ENCODE results near the gene CNEP1R1. TPM values are rescaled to one million over a fixed set of nuclear protein-coding genes. Genes with fewer than 3 reads are reported as not detected.
A peak's percentile ranks its signal among the peaks of the same experiment; 100 is the strongest.

The CNEP1R1 gene
- polyA plus RNA-seq, 1 donor from 2014 or later: 44.2 TPM

GRCh38 chr16:50025537-50025931 lies 509 bp downstream of the CNEP1R1 start:
- Histone ChIP-seq H3K36me3 (ENCODE audit: insufficient read depth, low read length) (peaks cover 5% of the 10 kb centered on the region), H2AFZ (ENCODE audit: low read depth, low read length) (peak overlapping the region; percentile 67), H3K4me3 (ENCODE audit: low read length) (peak overlapping the region; percentile 86), H3K9ac (ENCODE audit: low read length) (peak overlapping the region; percentile 81), H3K27me3 (ENCODE audit: insufficient read depth, low read depth, low read length) (no peaks in the 10 kb centered on the region), H3K9me3 (ENCODE audit: low read length) (no peaks in the 10 kb centered on the region), H4K20me1 (ENCODE audit: insufficient read depth) (no peaks in the 10 kb centered on the region), H3K4me2 (ENCODE audit: low read length) (peak overlapping the region; percentile 90), H3K9me2 (ENCODE audit: insufficient read depth, low read length) (no peaks in the 10 kb centered on the region), H3K79me2 (replicated peaks; ENCODE audit: insufficient read depth, low read length) (peaks cover 14% of the 10 kb centered on the region), H3F3A (ENCODE audit: insufficient read depth, low read length, poor library complexity, severe bottlenecking) (no peaks in the 10 kb centered on the region), H3K27ac (ENCODE audit: low read length) (peak overlapping the region; percentile 75)
- TF ChIP-seq EZH2 (IDR thresholded peaks at IDR 0.05; ENCODE audit: borderline replicate concordance, insufficient read depth, low read length, poor library complexity, severe bottlenecking): no peak
- TF ChIP-seq MXI1 (conservative IDR thresholded peaks at IDR 0.05; ENCODE audit: poor library complexity, severe bottlenecking): no peak
- TF ChIP-seq POLR2AphosphoS5 (IDR thresholded peaks at IDR 0.05): no peak
- no peak for TF ChIP-seq REST (IDR thresholded peaks at IDR 0.05; ENCODE audit: borderline replicate concordance)
- no peak for TF ChIP-seq TAF1 (IDR thresholded peaks at IDR 0.05; ENCODE audit: low read depth)
- no peak for TF ChIP-seq SMC3 (conservative IDR thresholded peaks at IDR 0.05; ENCODE audit: poor library complexity)

GRCh38 chr16:50027829-50028228 lies 2.8 kb downstream of the CNEP1R1 start:
- Histone ChIP-seq H3K27me3 (ENCODE audit: insufficient read depth, low read depth, low read length) (no peaks in the 10 kb centered on the region), H3K4me3 (ENCODE audit: low read length) (no peak overlapping the region), H3K9me3 (ENCODE audit: low read length) (no peaks in the 10 kb centered on the region), H3K9me2 (ENCODE audit: insufficient read depth, low read length) (no peaks in the 10 kb centered on the region), H3K36me3 (ENCODE audit: insufficient read depth, low read length) (peaks cover 5% of the 10 kb centered on the region), H3K9ac (ENCODE audit: low read length) (no peak overlapping the region), H3K79me2 (replicated peaks; ENCODE audit: insufficient read depth, low read length) (peaks cover 14% of the 10 kb centered on the region), H3F3A (ENCODE audit: insufficient read depth, low read length, poor library complexity, severe bottlenecking) (no peaks in the 10 kb centered on the region), H4K20me1 (ENCODE audit: insufficient read depth) (no peaks in the 10 kb centered on the region), H3K27ac (ENCODE audit: low read length) (no peak overlapping the region), H2AFZ (ENCODE audit: low read depth, low read length) (no peak overlapping the region), H3K4me2 (ENCODE audit: low read length) (no peak overlapping the region)
- TF ChIP-seq EP300 (conservative IDR thresholded peaks at IDR 0.05; ENCODE audit: poor library complexity, severe bottlenecking) (no peak), EZH2 (IDR thresholded peaks at IDR 0.05; ENCODE audit: borderline replicate concordance, insufficient read depth, low read length, poor library complexity, severe bottlenecking) (no peak), CTCF (IDR thresholded peaks at IDR 0.05; ENCODE audit: poor library complexity, severe bottlenecking) (no peak)

- TF ChIP-seq RAD21 (conservative IDR thresholded peaks at IDR 0.05): no peak
- no peak for TF ChIP-seq POLR2AphosphoS5 (IDR thresholded peaks at IDR 0.05)
- no peak for TF ChIP-seq MXI1 (conservative IDR thresholded peaks at IDR 0.05; ENCODE audit: poor library complexity, severe bottlenecking)
- no peak for TF ChIP-seq EZH2 (IDR thresholded peaks at IDR 0.05; ENCODE audit: borderline replicate concordance, insufficient read depth, low read length, poor library complexity, severe bottlenecking)
- TF ChIP-seq EP300 (conservative IDR thresholded peaks at IDR 0.05; ENCODE audit: poor library complexity, severe bottlenecking): no peak
- no peak for TF ChIP-seq SMC3 (conservative IDR thresholded peaks at IDR 0.05; ENCODE audit: poor library complexity)
- no peak for TF ChIP-seq REST (IDR thresholded peaks at IDR 0.05; ENCODE audit: borderline replicate concordance)
- TF ChIP-seq CTCF (IDR thresholded peaks at IDR 0.05; ENCODE audit: poor library complexity, severe bottlenecking): no peak
- TF ChIP-seq TAF1 (IDR thresholded peaks at IDR 0.05; ENCODE audit: low read depth): no peak
- Histone ChIP-seq H3K9me3 (ENCODE audit: low read length) (no peaks in the 10 kb centered on the region), H3K9me2 (ENCODE audit: insufficient read depth, low read length) (no peaks in the 10 kb centered on the region), H2AFZ (ENCODE audit: low read depth, low read length) (no peak overlapping the region), H3K27me3 (ENCODE audit: insufficient read depth, low read depth, low read length) (no peaks in the 10 kb centered on the region), H4K20me1 (ENCODE audit: insufficient read depth) (no peaks in the 10 kb centered on the region), H3K79me2 (replicated peaks; ENCODE audit: insufficient read depth, low read length) (no peaks in the 10 kb centered on the region), H3F3A (ENCODE audit: insufficient read depth, low read length, poor library complexity, severe bottlenecking) (no peaks in the 10 kb centered on the region), H3K4me3 (ENCODE audit: low read length) (no peak overlapping the region), H3K4me2 (ENCODE audit: low read length) (no peak overlapping the region), H3K36me3 (ENCODE audit: insufficient read depth, low read length) (no peaks in the 10 kb centered on the region), H3K9ac (ENCODE audit: low read length) (no peak overlapping the region), H3K27ac (ENCODE audit: low read length) (no peak overlapping the region)
Measured at GRCh38 chr16:50035468-50035992, 10.5 kb downstream of the CNEP1R1 start.

Measured in neural cell (in vitro differentiated cells).